ENCODE data around the gene TIE1.

The TIE1 gene

GRCh38 chr1:43349594-43350306 lies 49.0 kb downstream of the TIE1 start:
- in situ Hi-C loops (cut with MboI; ENCODE audit: low sequenced_read_pairs, unreplicated experiment), result loop anchor here (25.0 kb wide), 1 partner anchor 112 kb away; no protein-coding TSS in a partner anchor
- TF ChIP-seq, protein P1, sequence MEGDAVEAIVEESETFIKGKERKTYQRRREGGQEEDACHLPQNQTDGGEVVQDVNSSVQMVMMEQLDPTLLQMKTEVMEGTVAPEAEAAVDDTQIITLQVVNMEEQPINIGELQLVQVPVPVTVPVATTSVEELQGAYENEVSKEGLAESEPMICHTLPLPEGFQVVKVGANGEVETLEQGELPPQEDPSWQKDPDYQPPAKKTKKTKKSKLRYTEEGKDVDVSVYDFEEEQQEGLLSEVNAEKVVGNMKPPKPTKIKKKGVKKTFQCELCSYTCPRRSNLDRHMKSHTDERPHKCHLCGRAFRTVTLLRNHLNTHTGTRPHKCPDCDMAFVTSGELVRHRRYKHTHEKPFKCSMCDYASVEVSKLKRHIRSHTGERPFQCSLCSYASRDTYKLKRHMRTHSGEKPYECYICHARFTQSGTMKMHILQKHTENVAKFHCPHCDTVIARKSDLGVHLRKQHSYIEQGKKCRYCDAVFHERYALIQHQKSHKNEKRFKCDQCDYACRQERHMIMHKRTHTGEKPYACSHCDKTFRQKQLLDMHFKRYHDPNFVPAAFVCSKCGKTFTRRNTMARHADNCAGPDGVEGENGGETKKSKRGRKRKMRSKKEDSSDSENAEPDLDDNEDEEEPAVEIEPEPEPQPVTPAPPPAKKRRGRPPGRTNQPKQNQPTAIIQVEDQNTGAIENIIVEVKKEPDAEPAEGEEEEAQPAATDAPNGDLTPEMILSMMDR (IDR thresholded peaks at IDR 0.05; ENCODE audit: borderline replicate concordance, control extremely low read depth, extremely low read depth, insufficient read depth, missing control alignments), result no peak
- DNase-seq (ENCODE audit: low spot score), result no peak

GRCh38 chr1:43350976-43351375 lies 50.2 kb downstream of the TIE1 start:
- DNase-seq (ENCODE audit: low spot score), result no peak
- TF ChIP-seq, protein P1 (IDR thresholded peaks at IDR 0.05; ENCODE audit: borderline replicate concordance, control extremely low read depth, extremely low read depth, insufficient read depth, missing control alignments), result no peak
- in situ Hi-C loops (cut with MboI; ENCODE audit: low sequenced_read_pairs, unreplicated experiment), result loop anchor here (25.0 kb wide), 1 partner anchor 114 kb away; no protein-coding TSS in a partner anchor

DNA sequence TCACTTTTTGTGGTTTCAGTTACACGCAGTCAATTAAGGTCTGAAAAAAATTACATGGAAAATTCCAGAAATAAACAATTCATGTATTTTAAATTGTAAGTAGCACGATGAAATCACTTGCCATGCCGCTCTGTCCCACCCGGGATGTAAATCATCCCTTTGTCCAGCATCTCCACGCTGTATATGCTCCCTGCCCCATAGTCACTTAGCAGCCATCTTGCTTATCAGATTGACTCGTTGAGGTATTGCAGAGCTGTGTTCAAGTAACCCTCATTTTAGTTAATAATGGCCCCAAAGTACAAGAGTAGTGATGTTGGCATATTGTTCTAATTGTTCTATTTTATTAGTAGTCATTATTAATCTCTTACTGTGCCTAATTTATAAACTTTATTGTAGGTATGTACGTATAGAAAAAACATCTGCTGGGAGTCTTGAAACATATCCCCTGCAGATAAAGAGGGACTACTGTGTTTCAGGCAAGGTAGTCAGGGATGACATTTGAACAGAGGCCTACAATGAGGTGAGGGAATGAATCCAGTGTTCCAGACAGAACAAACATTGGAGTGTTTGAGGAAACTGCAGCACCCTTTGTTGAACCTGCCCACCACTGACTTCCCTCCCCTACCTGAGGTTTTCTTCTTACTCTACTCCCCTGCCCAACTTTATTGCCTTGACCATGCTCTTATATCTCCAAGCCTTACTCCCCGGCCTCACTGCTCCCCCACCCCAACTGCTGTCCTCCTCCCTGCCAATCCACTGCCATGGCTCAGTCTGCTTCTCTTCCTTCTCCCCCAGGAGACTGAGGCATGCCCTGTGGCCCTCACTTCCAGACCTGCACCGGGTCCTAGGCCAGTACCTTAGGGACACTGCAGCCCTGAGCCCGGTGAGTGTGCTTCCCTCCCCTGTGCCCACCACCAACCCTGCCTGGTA lies 50.9 kb downstream of the TIE1 start:
- in situ Hi-C loops (cut with MboI; ENCODE audit: low sequenced_read_pairs, unreplicated experiment), result loop anchor here (25.0 kb wide), 1 partner anchor 114 kb away; no protein-coding TSS in a partner anchor
- DNase-seq (ENCODE audit: low spot score), result no peak
- TF ChIP-seq, protein P1 (IDR thresholded peaks at IDR 0.05; ENCODE audit: borderline replicate concordance, control extremely low read depth, extremely low read depth, insufficient read depth, missing control alignments), result no peak

- no peak for DNase-seq (ENCODE audit: low spot score)
- in situ Hi-C loops (cut with MboI; ENCODE audit: low sequenced_read_pairs, unreplicated experiment), result loop anchor here (25.0 kb wide), 1 partner anchor 115 kb away; no protein-coding TSS in a partner anchor
- TF ChIP-seq, protein P1 (IDR thresholded peaks at IDR 0.05; ENCODE audit: borderline replicate concordance, control extremely low read depth, extremely low read depth, insufficient read depth, missing control alignments), result no peak
These were observed 51.5 kb downstream of the TIE1 start for GRCh38 chr1:43352351-43352705.

GRCh38 chr1:43352881-43353280 lies 52.1 kb downstream of the TIE1 start:
- TF ChIP-seq, protein P1 (IDR thresholded peaks at IDR 0.05; ENCODE audit: borderline replicate concordance, control extremely low read depth, extremely low read depth, insufficient read depth, missing control alignments), result no peak
- in situ Hi-C loops (cut with MboI; ENCODE audit: low sequenced_read_pairs, unreplicated experiment), result loop anchor here (25.0 kb wide), 1 partner anchor 116 kb away; no protein-coding TSS in a partner anchor
- no peak for DNase-seq (ENCODE audit: low spot score)

DNA sequence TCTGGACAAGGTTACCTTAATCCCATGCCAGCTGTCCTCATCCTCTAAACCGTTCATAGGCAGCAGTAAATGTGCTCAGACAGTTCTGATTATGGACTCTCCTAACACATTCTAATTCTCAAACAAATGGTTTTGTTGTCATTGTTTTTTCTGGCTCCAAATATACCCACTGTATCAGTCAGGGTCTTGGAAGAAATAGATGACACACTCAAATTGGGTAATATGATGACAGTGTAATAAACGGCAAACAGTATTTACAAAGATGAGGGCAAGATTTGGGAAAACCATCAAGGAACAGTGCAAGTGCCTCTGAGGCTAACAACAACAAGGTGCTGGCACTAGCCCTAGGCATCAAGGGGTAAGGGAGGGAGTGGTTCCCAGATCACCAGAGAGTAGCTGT lies 53.7 kb downstream of the TIE1 start:
- DNase-seq (ENCODE audit: low spot score), result no peak
- TF ChIP-seq, protein P1 (IDR thresholded peaks at IDR 0.05; ENCODE audit: borderline replicate concordance, control extremely low read depth, extremely low read depth, insufficient read depth, missing control alignments), result no peak
- in situ Hi-C loops (cut with MboI; ENCODE audit: low sequenced_read_pairs, unreplicated experiment), result loop anchor here (25.0 kb wide), 1 partner anchor 117 kb away; no protein-coding TSS in a partner anchor

All from GM13976 (cell line).